Parathyroid adenoma (tissue), 2 donors: ENCODE measurements around the gene FAM83G.

Experiments
- H2AFZ ChIP-seq: fragments of 300-600 bp; sonication (generic); one replicate; pipeline ENCODE4 v1.7.0; 2017; ENCODE audit warnings: antibody characterized with exemption, mild to moderate bottlenecking
- H3K27ac ChIP-seq: fragments of 300-600 bp; sonication (generic); one replicate; pipeline ENCODE4 v1.7.0; 2017
- H3K27me3 ChIP-seq: fragments of 300-600 bp; sonication (generic); one replicate; pipeline ENCODE4 v1.7.0; 2017; ENCODE audit warnings: low read length; ENCODE audit not compliant: control insufficient read depth, insufficient read depth
- H3K36me3 ChIP-seq: fragments of 300-600 bp; sonication (generic); one replicate; pipeline ENCODE4 v1.7.0; 2017; ENCODE audit warnings: low read length; ENCODE audit not compliant: control insufficient read depth, insufficient read depth
- H3K4me1 ChIP-seq: fragments of 300-600 bp; sonication (generic); one replicate; pipeline ENCODE4 v1.7.0; 2017; ENCODE audit warnings: control low read depth
- H3K4me2 ChIP-seq: fragments of 300-600 bp; sonication (generic); one replicate; pipeline ENCODE4 v1.7.0; 2017; ENCODE audit warnings: low read length
- H3K4me3 ChIP-seq: fragments of 300-600 bp; sonication (generic); one replicate; pipeline ENCODE4 v1.7.0; 2017; ENCODE audit warnings: low read depth, low read length
- H3K79me2 ChIP-seq: fragments of 300-600 bp; sonication (generic); one replicate; pipeline ENCODE4 v1.7.0; 2017; ENCODE audit warnings: control low read depth
- H3K9ac ChIP-seq: fragments of 300-600 bp; sonication (generic); one replicate; pipeline ENCODE4 v1.7.0; 2017; ENCODE audit warnings: mild to moderate bottlenecking
- H3K9me3 ChIP-seq: fragments of 300-600 bp; sonication (generic); one replicate; pipeline ENCODE4 v1.7.0; 2017; ENCODE audit warnings: low read length; ENCODE audit not compliant: control insufficient read depth
- TF ChIP-seq, protein P1 (sequence below): fragments of 300-600 bp; sonication (generic); IDR thresholded peaks from one replicate; pipeline ENCODE4 v1.7.0; 2017; ENCODE audit warnings: antibody characterized with exemption, mild to moderate bottlenecking
- donor health status: primary hyperparathyroidism.

FAM83G gene

DNA sequence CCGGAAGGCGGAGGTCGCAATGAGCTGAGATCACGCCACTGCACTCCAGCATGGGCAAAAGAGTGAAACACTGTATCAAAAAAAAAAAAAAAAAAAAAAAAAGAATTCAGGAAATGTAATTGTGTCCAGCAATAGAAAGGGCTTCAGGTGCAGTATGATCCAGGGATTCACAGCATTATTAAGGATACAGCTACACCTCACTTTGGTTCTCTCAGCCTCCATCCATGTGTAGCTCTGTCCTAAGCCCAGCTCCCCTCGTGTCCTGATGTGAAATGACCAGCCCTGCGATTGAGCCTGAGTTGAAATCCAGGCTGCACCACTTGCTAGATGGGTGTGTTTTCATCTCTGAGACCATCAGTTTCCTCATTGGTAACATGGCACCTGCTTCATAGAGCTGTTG, 49.6 kb downstream of the FAM83G start:
- Histone ChIP-seq H3K36me3 (no peaks in the 10 kb centered on the region), H3K9me3 (no peaks in the 10 kb centered on the region), H3K4me1 (no peaks in the 10 kb centered on the region), H3K4me3 (no peak overlapping the region), H2AFZ (no peak overlapping the region), H3K79me2 (no peaks in the 10 kb centered on the region), H3K9ac (no peak overlapping the region), H3K4me2 (no peak overlapping the region), H3K27ac (no peak overlapping the region), H3K27me3 (no peaks in the 10 kb centered on the region)
- TF ChIP-seq, protein P1, sequence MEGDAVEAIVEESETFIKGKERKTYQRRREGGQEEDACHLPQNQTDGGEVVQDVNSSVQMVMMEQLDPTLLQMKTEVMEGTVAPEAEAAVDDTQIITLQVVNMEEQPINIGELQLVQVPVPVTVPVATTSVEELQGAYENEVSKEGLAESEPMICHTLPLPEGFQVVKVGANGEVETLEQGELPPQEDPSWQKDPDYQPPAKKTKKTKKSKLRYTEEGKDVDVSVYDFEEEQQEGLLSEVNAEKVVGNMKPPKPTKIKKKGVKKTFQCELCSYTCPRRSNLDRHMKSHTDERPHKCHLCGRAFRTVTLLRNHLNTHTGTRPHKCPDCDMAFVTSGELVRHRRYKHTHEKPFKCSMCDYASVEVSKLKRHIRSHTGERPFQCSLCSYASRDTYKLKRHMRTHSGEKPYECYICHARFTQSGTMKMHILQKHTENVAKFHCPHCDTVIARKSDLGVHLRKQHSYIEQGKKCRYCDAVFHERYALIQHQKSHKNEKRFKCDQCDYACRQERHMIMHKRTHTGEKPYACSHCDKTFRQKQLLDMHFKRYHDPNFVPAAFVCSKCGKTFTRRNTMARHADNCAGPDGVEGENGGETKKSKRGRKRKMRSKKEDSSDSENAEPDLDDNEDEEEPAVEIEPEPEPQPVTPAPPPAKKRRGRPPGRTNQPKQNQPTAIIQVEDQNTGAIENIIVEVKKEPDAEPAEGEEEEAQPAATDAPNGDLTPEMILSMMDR, result no peak

GRCh38 chr17:18954321-18954720, 50.2 kb downstream of the FAM83G start:
- Histone ChIP-seq H3K4me3 (no peak overlapping the region), H3K27ac (no peak overlapping the region), H3K4me2 (no peak overlapping the region), H2AFZ (no peak overlapping the region), H3K36me3 (no peaks in the 10 kb centered on the region), H3K4me1 (no peaks in the 10 kb centered on the region), H3K9ac (no peak overlapping the region), H3K79me2 (no peaks in the 10 kb centered on the region), H3K9me3 (no peaks in the 10 kb centered on the region), H3K27me3 (no peaks in the 10 kb centered on the region)
- TF ChIP-seq, protein P1, result no peak

DNA sequence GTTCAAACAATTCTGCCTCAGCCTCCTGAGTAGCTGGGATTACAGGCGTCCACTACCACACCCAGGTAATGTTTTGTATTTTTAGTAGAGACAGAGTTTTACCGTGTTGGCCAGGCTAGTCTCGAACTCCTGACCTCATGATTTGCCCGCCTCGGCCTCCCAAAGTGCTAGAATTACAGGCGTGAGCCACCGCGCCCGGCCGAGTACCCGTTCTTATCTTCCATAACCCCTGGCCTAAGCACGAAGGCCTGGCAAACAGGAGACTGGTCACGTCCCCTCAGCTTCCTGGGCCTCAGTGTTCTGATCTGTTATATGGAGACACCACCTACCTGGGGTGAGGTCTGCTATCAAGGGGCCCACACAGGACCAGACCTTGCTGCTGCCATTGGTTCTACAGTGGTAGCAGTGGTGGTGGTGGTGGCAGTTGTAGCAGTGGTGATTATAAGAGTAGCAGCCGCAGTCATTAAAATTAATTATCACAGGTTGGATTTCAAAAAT, 51.3 kb downstream of the FAM83G start:
- H2AFZ ChIP-seq, result no peak overlapping the region
- no peaks in the 10 kb centered on the region for H3K79me2 ChIP-seq
- no peak overlapping the region for H3K9ac ChIP-seq
- no peaks in the 10 kb centered on the region for H3K9me3 ChIP-seq
- H3K4me2 ChIP-seq, result no peak overlapping the region
- H3K4me1 ChIP-seq, result no peaks in the 10 kb centered on the region
- TF ChIP-seq, protein P1, result no peak
- no peak overlapping the region for H3K27ac ChIP-seq
- H3K27me3 ChIP-seq, result no peaks in the 10 kb centered on the region
- no peak overlapping the region for H3K4me3 ChIP-seq
- H3K36me3 ChIP-seq, result no peaks in the 10 kb centered on the region

DNA sequence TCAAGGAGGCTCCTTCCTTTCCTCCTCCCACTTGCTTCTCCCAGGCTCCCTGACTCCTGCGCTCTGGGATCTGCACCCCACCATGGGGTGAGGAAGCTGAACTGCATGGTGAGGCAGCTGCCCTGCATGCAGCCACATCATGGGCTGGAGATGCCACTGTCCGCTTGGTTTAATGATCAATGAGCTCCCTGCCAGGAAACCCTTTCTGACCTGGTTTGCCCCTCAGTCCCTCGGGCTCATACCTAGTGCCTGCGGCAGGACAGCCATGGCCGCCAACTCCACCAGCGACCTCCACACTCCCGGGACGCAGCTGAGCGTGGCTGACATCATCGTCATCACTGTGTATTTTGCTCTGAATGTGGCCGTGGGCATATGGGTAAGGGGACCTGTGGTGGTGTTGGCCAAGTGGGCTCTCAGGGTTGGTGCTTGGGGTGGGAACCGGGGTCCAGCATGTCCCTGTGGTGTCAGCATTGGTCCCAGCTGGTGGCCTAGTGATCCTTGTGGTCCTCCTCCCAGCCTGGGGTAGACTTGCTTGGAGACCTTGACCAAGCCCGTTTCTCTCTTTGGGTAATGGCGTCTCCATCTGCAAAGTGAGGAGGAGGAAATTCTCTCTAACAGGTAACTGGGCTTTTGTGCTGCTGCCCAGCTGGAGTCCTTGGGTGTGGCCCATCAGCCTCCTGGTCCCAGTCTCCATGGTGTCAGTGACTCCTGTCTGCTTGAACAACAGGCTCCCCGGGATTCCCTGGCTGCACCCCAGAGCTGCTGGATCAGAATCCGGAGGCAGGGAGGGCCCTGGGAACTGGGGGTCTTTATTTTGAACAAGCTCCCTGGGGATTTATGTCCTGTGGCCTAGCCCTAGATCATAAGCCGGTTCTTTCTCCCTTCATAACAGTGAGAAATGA, 52.4 kb downstream of the FAM83G start, which contains the start of gene SLC5A10:
Gene SLC5A10, plus strand, starts transcription at position 225 of the 902 bp plus-strand sequence. Its CDS starts 41 bp downstream, at position 266.
- no peaks in the 10 kb centered on the region for H3K4me1 ChIP-seq
- H3K36me3 ChIP-seq, result no peaks in the 10 kb centered on the region
- H3K27ac ChIP-seq, result no peak within 1 kb of the TSS
- no peak within 1 kb of the TSS for H2AFZ ChIP-seq
- H3K27me3 ChIP-seq, result no peaks in the 10 kb centered on the region
- TF ChIP-seq, protein P1, result no peak
- no peak within 1 kb of the TSS for H3K9ac ChIP-seq
- no peak within 1 kb of the TSS for H3K4me3 ChIP-seq
- H3K9me3 ChIP-seq, result no peaks in the 10 kb centered on the region
- no peaks in the 10 kb centered on the region for H3K79me2 ChIP-seq
- no peak within 1 kb of the TSS for H3K4me2 ChIP-seq
